IMR-90 (cell line): ENCODE data around the gene APH1A. TPM values are rescaled to one million over a fixed set of nuclear protein-coding genes. Genes with fewer than 3 reads are reported as not detected.
"Not testable (repeated sequence)": the region's sequence is repeated elsewhere in the genome, so short reads cannot be mapped to it uniquely, and the experiment has no call there.

Experiments used
- ATAC-seq: fragments of 200-7000 bp; cut with Tn5 transposase; 2 replicates; pipeline ENCODE4 v1.9.1; 2020; ENCODE audit warnings: low read depth, mild to moderate bottlenecking, moderate library complexity
- BruUV-seq: library from RNA; stranded (reverse); fragments of 400-500 nt; replicated peaks from 2 replicates; lab custom pipeline; 2021; lab: Mats Ljungman, UMichigan
- CTCF ChIA-PET: fragments of 300-600 bp; formaldehyde crosslinking; extraction: SDS; loops from one replicate; lab custom pipeline; 2021; ENCODE audit warnings: antibody characterized with exemption; lab: Yijun Ruan, JAX
- POLR2A ChIA-PET: fragments of 300-600 bp; sonication (Branson Sonifier 250); formaldehyde crosslinking; loops from one replicate; lab custom pipeline; 2022; ENCODE audit warnings: antibody characterized with exemption; ENCODE audit not compliant: unreplicated experiment; lab: Charles Lee
- DNase-seq: peaks from one replicate; pipeline ENCODE4 v3.0.0; 2013
- H2AFZ ChIP-seq: replicated peaks from 2 replicates; pipeline ENCODE3; 2013; ENCODE audit warnings: low read length, mild to moderate bottlenecking; ENCODE audit not compliant: poor library complexity
- H2AK5ac ChIP-seq: 2 replicates; pipeline ENCODE4 v1.6.1; 2013; ENCODE audit warnings: low read depth, low read length, inconsistent platforms
- H2AK9ac ChIP-seq: replicated peaks from 2 replicates; pipeline ENCODE3; 2013; ENCODE audit warnings: mild to moderate bottlenecking, low read depth, low read length, moderate library complexity; ENCODE audit not compliant: poor library complexity
- H2BK120ac ChIP-seq: 2 replicates; pipeline ENCODE4 v1.6.1; 2013; ENCODE audit warnings: low read depth, low read length, inconsistent platforms
- H2BK15ac ChIP-seq: 3 replicates; pipeline ENCODE4 v1.6.1; 2013; ENCODE audit warnings: low read depth, low read length, inconsistent platforms
- H2BK20ac ChIP-seq: 2 replicates; pipeline ENCODE4 v1.6.1; 2013; ENCODE audit warnings: low read depth, mild to moderate bottlenecking, inconsistent platforms, low read length, moderate library complexity
- H2BK5ac ChIP-seq: 2 replicates; pipeline ENCODE4 v1.6.1; 2013; ENCODE audit warnings: mild to moderate bottlenecking, low read depth, low read length, inconsistent platforms; ENCODE audit not compliant: poor library complexity, severe bottlenecking
- H3K14ac ChIP-seq: replicated peaks from 2 replicates; pipeline ENCODE4 v1.6.1; 2013; ENCODE audit warnings: low read depth, low read length, inconsistent platforms
- H3K18ac ChIP-seq: 2 replicates; pipeline ENCODE4 v1.6.1; 2013; ENCODE audit warnings: low read depth, low read length, control low read depth
- H3K23ac ChIP-seq: 2 replicates; pipeline ENCODE4 v1.6.1; 2013; ENCODE audit warnings: low read depth, low read length, inconsistent platforms
- H3K27ac ChIP-seq: 2 replicates; pipeline ENCODE4 v1.5.1; 2013; ENCODE audit warnings: mild to moderate bottlenecking, control low read depth, low read length; ENCODE audit not compliant: insufficient read depth
- H3K27me3 ChIP-seq: 2 replicates; pipeline ENCODE4 v1.6.1; 2013; ENCODE audit warnings: low read length; ENCODE audit not compliant: control insufficient read depth, insufficient read depth
- H3K36me3 ChIP-seq: 2 replicates; pipeline ENCODE4 v1.6.1; 2013; ENCODE audit warnings: low read length, mixed read lengths; ENCODE audit not compliant: control insufficient read depth, insufficient read depth
- H3K4ac ChIP-seq: 2 replicates; pipeline ENCODE4 v1.6.1; 2013; ENCODE audit warnings: low read depth, low read length, inconsistent platforms
- H3K4me1 ChIP-seq: 2 replicates; pipeline ENCODE4 v1.6.1; 2013; ENCODE audit warnings: low read length, mixed read lengths; ENCODE audit not compliant: control insufficient read depth, insufficient read depth
- H3K4me2 ChIP-seq: 2 replicates; pipeline ENCODE4 v1.6.1; 2013; ENCODE audit warnings: low read depth, mild to moderate bottlenecking, control low read depth, low read length, moderate library complexity
- H3K4me3 ChIP-seq: 2 replicates; pipeline ENCODE4 v1.5.1; 2013; ENCODE audit warnings: low read depth, mild to moderate bottlenecking, control low read depth, low read length, moderate library complexity; ENCODE audit not compliant: insufficient read depth
- H3K56ac ChIP-seq: 2 replicates; pipeline ENCODE4 v1.6.1; 2013; ENCODE audit warnings: low read length, inconsistent platforms; ENCODE audit not compliant: insufficient read depth; ENCODE audit errors: extremely low read depth
- H3K79me1 ChIP-seq, 2 experiments: 2 replicates each; pipeline ENCODE4 v1.6.1; 2013; ENCODE audit warnings: low read length in 2 of 2, inconsistent platforms in 1 of 2, low read depth in 1 of 2
- H3K9ac ChIP-seq: 2 replicates; pipeline ENCODE4 v1.6.1; 2013; ENCODE audit warnings: low read depth, low read length, control low read depth
- H3K9me1 ChIP-seq: 2 replicates; pipeline ENCODE4 v1.6.1; 2013; ENCODE audit warnings: low read length, inconsistent platforms; ENCODE audit not compliant: insufficient read depth
- H3K9me3 ChIP-seq: 2 replicates; pipeline ENCODE4 v1.6.1; 2013; ENCODE audit warnings: low read length; ENCODE audit not compliant: control insufficient read depth, insufficient read depth
- H4K20me1 ChIP-seq: 2 replicates; pipeline ENCODE4 v1.6.1; 2013; ENCODE audit warnings: low read length, inconsistent platforms; ENCODE audit not compliant: insufficient read depth
- H4K5ac ChIP-seq: 2 replicates; pipeline ENCODE4 v1.6.1; 2013; ENCODE audit warnings: mild to moderate bottlenecking, low read depth, low read length, control low read depth
- H4K8ac ChIP-seq, 2 experiments: 2 replicates each; pipeline ENCODE4 v1.6.1; 2013; ENCODE audit warnings: low read depth in 2 of 2, low read length in 2 of 2, control low read depth in 1 of 2, inconsistent platforms in 1 of 2
- H4K91ac ChIP-seq: 2 replicates; pipeline ENCODE4 v1.6.1; 2013; ENCODE audit warnings: low read depth, low read length, inconsistent platforms; ENCODE audit not compliant: insufficient read depth
- WGBS, 2 experiments: methylation state at CpG; one replicate each; pipeline versions ENCODE4 v1.1.5 to v1.1.7; 2013; ENCODE audit warnings: missing lambda C conversion rate in 2 of 2; ENCODE audit not compliant: insufficient read length in 1 of 2; ENCODE audit errors: extremely low coverage in 2 of 2; 5-methylcytosine and 5-hydroxymethylcytosine counted together
- dilution Hi-C: fragments of 300-500 bp; cut with HindIII; formaldehyde crosslinking; loops from one replicate; pipeline ENCODE4 v1.14.3; 2018; ENCODE audit warnings: low sequenced_read_pairs; ENCODE audit not compliant: unreplicated experiment
- in situ Hi-C: fragments of 300-500 bp; cut with MboI; formaldehyde crosslinking; loops from 3 replicates; pipeline ENCODE4 v1.14.3; 2019; ENCODE audit warnings: low sequenced_read_pairs, inconsistent platforms, mixed read lengths
- intact Hi-C: fragments of 100-400 bp; cut with micrococcal nuclease; formaldehyde crosslinking; loops from 2 replicates; pipeline ENCODE4 v1.10.0; 2022
- polyA plus RNA-seq, 3 experiments: library from polyadenylated mRNA; depleted of rRNA; stranded (reverse); fragments of >200 nt; gene quantifications; 2 replicates each; pipeline ENCODE4 v1.2.3, GENCODE V29; 2012; ENCODE audit warnings: low replicate concordance in 1 of 3
- total RNA-seq: library from RNA; depleted of rRNA; stranded (reverse); fragments of >200 nt; gene quantifications from 2 replicates; pipeline ENCODE4 v1.2.3, GENCODE V29; 2012

APH1A gene
- total and polyA plus RNA-seq, 2 of the 4 experiments (the other 2 are of a cell fraction): 62.0 to 94.2 TPM

DNA sequence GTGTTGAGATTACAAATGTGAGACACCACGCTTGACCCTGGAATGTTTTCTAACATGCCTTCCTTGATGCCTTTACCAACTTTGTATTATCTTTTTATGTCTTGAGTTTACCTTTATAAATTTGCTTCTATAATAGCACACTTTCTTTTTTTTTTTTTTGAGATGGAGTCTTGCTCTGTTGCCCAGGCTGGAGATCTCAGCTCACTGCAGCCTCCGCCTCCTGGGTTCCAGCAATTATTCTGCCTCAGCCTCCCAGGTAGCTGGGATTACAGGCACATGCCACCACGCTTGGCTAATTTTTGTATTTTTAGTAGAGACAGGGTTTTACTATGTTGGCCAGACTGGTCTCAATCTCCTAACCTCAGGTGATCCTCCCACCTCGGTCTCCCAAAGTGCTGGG, 45.9 kb upstream of the APH1A start:
- H2BK5ac ChIP-seq, dilution Hi-C loops, H2BK20ac ChIP-seq, H3K36me3 ChIP-seq, POLR2A ChIA-PET, H3K23ac ChIP-seq, H2BK15ac ChIP-seq, H3K27me3 ChIP-seq, intact Hi-C loops, H4K5ac ChIP-seq, H3K27ac ChIP-seq, DNase-seq, in situ Hi-C loops, H3K4me3 ChIP-seq, H3K4me1 ChIP-seq, H2BK120ac ChIP-seq, H2AK5ac ChIP-seq, H3K18ac ChIP-seq, H3K4me2 ChIP-seq, H3K4ac ChIP-seq, H3K9me1 ChIP-seq, H3K79me1 ChIP-seq, H3K9me3 ChIP-seq, H3K9ac ChIP-seq, ATAC-seq, H4K8ac ChIP-seq, H3K56ac ChIP-seq, H4K20me1 ChIP-seq, H2AK9ac ChIP-seq, H4K91ac ChIP-seq, H3K14ac ChIP-seq, BruUV-seq, H2AFZ ChIP-seq: not testable (repeated sequence)
- CTCF ChIA-PET: interaction anchor here (0.5 kb wide), 1 partner anchor 223 kb away, joined by 4 read pairs; no protein-coding TSS in a partner anchor
- no CpG with 5 or more reads among the region's 4 CpGs for WGBS, 2 experiments
